SU-DHL-6 (cell line): ENCODE results near the gene ZRSR2.

Source experiments
- H2AFZ ChIP-seq: fragments of 200-600 bp; sonication (generic); 2 replicates; pipeline ENCODE4 v1.6.1; 2014; ENCODE audit warnings: low read depth, mild to moderate bottlenecking, moderate library complexity, mixed read lengths, antibody characterized with exemption, low read length; ENCODE audit not compliant: severe bottlenecking
- H3F3A ChIP-seq: fragments of 200-600 bp; shearing (Covaris generic); 2 replicates; pipeline ENCODE4 v1.6.0; 2016; ENCODE audit warnings: antibody characterized with exemption, mild to moderate bottlenecking; ENCODE audit not compliant: insufficient read depth
- H3K27ac ChIP-seq: fragments of 200-600 bp; sonication (generic); 2 replicates; pipeline ENCODE4 v1.5.1; 2016; ENCODE audit warnings: low read depth, mild to moderate bottlenecking, low read length, moderate library complexity, mixed read lengths
- H3K27me3 ChIP-seq: fragments of 200-600 bp; sonication (generic), shearing (Covaris generic); 2 replicates; pipeline ENCODE4 v1.6.0; 2014; ENCODE audit warnings: mild to moderate bottlenecking, low read length
- H3K36me3 ChIP-seq: fragments of 200-600 bp; sonication (generic); 2 replicates; pipeline ENCODE4 v1.6.1; 2014; ENCODE audit warnings: mild to moderate bottlenecking, low read length, mixed read lengths
- H3K4me2 ChIP-seq: fragments of 300-600, 200-600 bp; shearing (Covaris generic), sonication (generic); 2 replicates; pipeline ENCODE4 v1.6.0; 2014; ENCODE audit warnings: low read length, low read depth, mild to moderate bottlenecking; ENCODE audit not compliant: poor library complexity, severe bottlenecking
- H3K4me3 ChIP-seq: fragments of 200-600 bp; sonication (generic); 2 replicates; pipeline ENCODE4 v1.5.1; 2014; ENCODE audit warnings: antibody characterized with exemption, low read length, mild to moderate bottlenecking, mixed read lengths; ENCODE audit not compliant: insufficient read depth, poor library complexity, severe bottlenecking
- H3K79me2 ChIP-seq: fragments of 200-600 bp; sonication (generic); 2 replicates; pipeline ENCODE4 v1.6.1; 2014; ENCODE audit warnings: mild to moderate bottlenecking, low read length, moderate library complexity; ENCODE audit not compliant: insufficient read depth
- H3K9ac ChIP-seq: fragments of 200-600 bp; sonication (generic); 2 replicates; pipeline ENCODE4 v1.7.0; 2014; ENCODE audit warnings: mild to moderate bottlenecking, low read length
- H3K9me2 ChIP-seq: fragments of 200-600 bp; sonication (generic); replicated peaks from 2 replicates; pipeline ENCODE4 v1.6.1; 2014; ENCODE audit warnings: low read length; ENCODE audit not compliant: insufficient read depth
- H3K9me3 ChIP-seq: fragments of 200-600 bp; sonication (generic); 2 replicates; pipeline ENCODE4 v1.6.1; 2014; ENCODE audit warnings: low read length, mixed read lengths; ENCODE audit not compliant: insufficient read depth
- H4K20me1 ChIP-seq: fragments of 200-600 bp; sonication (generic); 2 replicates; pipeline ENCODE4 v1.6.1; 2014; ENCODE audit warnings: low read depth, mild to moderate bottlenecking, antibody characterized with exemption, low read length, moderate library complexity, mixed read lengths
- CTCF ChIP-seq: fragments of 200-600 bp; sonication (generic); IDR thresholded peaks from one replicate; pipeline ENCODE4 v1.5.1; 2017; ENCODE audit warnings: antibody characterized with exemption, mild to moderate bottlenecking, low read length, moderate library complexity; ENCODE audit not compliant: insufficient read depth, poor library complexity, severe bottlenecking
- EZH2phosphoT487 ChIP-seq: fragments of 200-600 bp; sonication (generic), shearing (Covaris generic); conservative IDR thresholded peaks from 2 replicates; pipeline ENCODE4 v1.6.1; 2018; ENCODE audit warnings: mild to moderate bottlenecking, antibody characterized with exemption, low read length, moderate library complexity, mixed read lengths

Gene ZRSR2

GRCh38 chrX:15812192-15812938, 22.1 kb downstream of the ZRSR2 start:
- peaks cover 7% of the 10 kb centered on the region; the same call in 1 of the 2 replicates for H3K36me3 ChIP-seq
- H3K4me2 ChIP-seq: no peak overlapping the region
- no peaks in the 10 kb centered on the region for H3F3A ChIP-seq

GRCh38 chrX:15813416-15813815, 23.1 kb downstream of the ZRSR2 start:
- no peak overlapping the region for H2AFZ ChIP-seq
- no peaks in the 10 kb centered on the region for H3K9me3 ChIP-seq
- H3K27me3 ChIP-seq: no peaks in the 10 kb centered on the region
- TF ChIP-seq EZH2phosphoT487 (no peak), CTCF (no peak)
- no peaks in the 10 kb centered on the region for H4K20me1 ChIP-seq
- no peak overlapping the region for H3K4me3 ChIP-seq
- no peak overlapping the region for H3K4me2 ChIP-seq
- H3K36me3 ChIP-seq: peaks cover 10% of the 10 kb centered on the region; the same call in 1 of the 2 replicates
- H3K9me2 ChIP-seq: no peaks in the 10 kb centered on the region
- H3F3A ChIP-seq: no peaks in the 10 kb centered on the region
- H3K27ac ChIP-seq: no peak overlapping the region
- no peaks in the 10 kb centered on the region for H3K79me2 ChIP-seq
- H3K9ac ChIP-seq: no peak overlapping the region

More at GRCh38 chrX:15812192-15812938, 22.1 kb downstream of the ZRSR2 start:
- Histone ChIP-seq H3K79me2 (no peaks in the 10 kb centered on the region), H3K9me3 (no peaks in the 10 kb centered on the region), H3K27me3 (no peaks in the 10 kb centered on the region), H3K4me3 (no peak overlapping the region), H2AFZ (no peak overlapping the region), H3K9ac (no peak overlapping the region), H4K20me1 (no peaks in the 10 kb centered on the region), H3K9me2 (no peaks in the 10 kb centered on the region), H3K27ac (no peak overlapping the region)
- TF ChIP-seq EZH2phosphoT487 (no peak), CTCF (no peak)

GRCh38 chrX:15814771-15815365, 24.6 kb downstream of the ZRSR2 start:
- Histone ChIP-seq H4K20me1 (no peaks in the 10 kb centered on the region), H3K9ac (no peak overlapping the region), H3F3A (no peaks in the 10 kb centered on the region), H3K9me3 (no peaks in the 10 kb centered on the region), H3K27ac (no peak overlapping the region), H3K9me2 (no peaks in the 10 kb centered on the region), H3K27me3 (no peaks in the 10 kb centered on the region), H3K4me2 (no peak overlapping the region), H3K4me3 (no peak overlapping the region), H2AFZ (no peak overlapping the region), H3K36me3 (peaks cover 10% of the 10 kb centered on the region; the same call in 1 of the 2 replicates), H3K79me2 (no peaks in the 10 kb centered on the region)
- TF ChIP-seq CTCF: no peak
